ENCODE data around the gene AHI1.
"Not testable (repeated sequence)": the region's sequence is repeated elsewhere in the genome, so short reads cannot be mapped to it uniquely, and the experiment has no call there.

The AHI1 gene

GRCh38 chr6:135506270-135506997 is 8.9 kb upstream of the AHI1 start:
- DNase-seq (ENCODE audit: low read depth, low spot score): no peak

GRCh38 chr6:135505648-135506047 is 8.1 kb upstream of the AHI1 start:
- no peak for DNase-seq (ENCODE audit: low read depth, low spot score)

GRCh38 chr6:135505222-135505621 is 7.7 kb upstream of the AHI1 start:
- no peak for DNase-seq (ENCODE audit: low read depth, low spot score)

- no peak for DNase-seq (ENCODE audit: low read depth, low spot score)
Measured at GRCh38 chr6:135504734-135505133, 7.2 kb upstream of the AHI1 start.

DNA sequence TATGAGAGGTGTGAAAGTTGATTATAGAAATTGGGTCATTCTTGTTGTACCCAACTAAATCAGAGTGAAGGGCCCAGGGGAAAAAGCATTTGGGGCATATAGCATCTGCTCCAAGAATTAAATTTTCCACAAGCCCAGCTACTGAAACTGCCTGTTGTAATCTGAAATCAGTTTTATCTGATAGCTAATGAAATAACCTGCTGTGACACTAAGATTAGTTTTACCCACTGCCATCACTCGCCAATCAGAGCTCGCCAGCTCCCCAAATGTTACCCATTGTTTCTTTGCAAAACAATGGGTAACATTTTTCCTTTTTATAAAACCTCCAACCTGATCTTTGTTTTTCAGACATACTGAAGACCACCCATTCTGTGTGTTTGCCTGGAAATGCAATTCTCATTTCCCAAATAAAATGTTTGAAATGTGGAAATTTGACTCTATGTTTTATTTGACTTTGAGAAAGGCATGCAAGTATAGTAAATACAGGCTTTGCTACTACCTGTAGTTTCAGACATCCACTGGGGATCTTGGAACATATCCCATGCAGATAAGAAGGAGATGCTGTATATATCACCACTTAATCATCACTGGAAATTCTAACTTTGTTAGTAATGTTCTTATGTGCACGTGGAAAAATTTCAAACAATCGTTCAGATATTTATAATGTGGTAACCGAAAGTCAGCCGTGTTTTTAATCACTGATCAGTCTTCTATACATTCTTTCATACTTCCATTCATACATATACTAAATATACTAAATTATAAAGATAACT is 6.3 kb upstream of the AHI1 start:
- DNase-seq (ENCODE audit: low read depth, low spot score): no peak

- DNase-seq (ENCODE audit: low read depth, low spot score): no peak
Measured at GRCh38 chr6:135499441-135500340, 2.2 kb upstream of the AHI1 start.

DNA sequence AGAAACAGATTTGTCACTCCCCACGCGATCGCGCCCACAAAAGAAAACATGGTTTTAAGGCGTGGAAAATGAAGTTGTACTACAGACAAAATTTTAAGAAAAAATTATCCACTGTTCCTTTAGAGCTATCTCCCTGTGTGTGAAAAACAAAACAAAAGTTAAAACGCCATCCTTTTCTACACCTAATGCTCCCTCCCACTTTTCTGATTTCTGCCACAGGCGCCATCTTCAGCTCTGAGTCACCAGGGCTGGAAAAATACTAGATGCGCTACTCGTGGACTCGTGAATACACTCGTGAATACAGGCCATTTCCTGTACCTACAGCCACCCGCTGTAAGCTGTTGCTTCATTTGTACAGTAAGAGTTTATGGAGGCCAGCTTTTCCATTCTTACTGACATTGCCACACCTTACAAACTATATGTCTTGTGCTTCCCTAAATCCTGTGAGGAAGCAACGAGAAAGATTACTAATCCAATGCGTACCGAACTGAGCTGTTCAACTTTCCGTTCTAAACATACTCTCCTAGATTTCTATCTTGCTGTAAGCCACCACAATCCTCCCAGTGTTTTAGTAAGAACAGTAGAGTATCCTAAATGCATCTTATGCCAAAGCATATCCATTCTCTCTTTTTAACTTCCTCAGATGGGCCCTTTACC is 773 bp upstream of the AHI1 start:
- no peak for DNase-seq (ENCODE audit: low read depth, low spot score)

- no peak for DNase-seq (ENCODE audit: low read depth, low spot score)
Measured at GRCh38 chr6:135496800-135497411, 634 bp downstream of the AHI1 start.

- DNase-seq (ENCODE audit: low read depth, low spot score): no peak
Measured at GRCh38 chr6:135493218-135493961, 4.2 kb downstream of the AHI1 start.

DNA sequence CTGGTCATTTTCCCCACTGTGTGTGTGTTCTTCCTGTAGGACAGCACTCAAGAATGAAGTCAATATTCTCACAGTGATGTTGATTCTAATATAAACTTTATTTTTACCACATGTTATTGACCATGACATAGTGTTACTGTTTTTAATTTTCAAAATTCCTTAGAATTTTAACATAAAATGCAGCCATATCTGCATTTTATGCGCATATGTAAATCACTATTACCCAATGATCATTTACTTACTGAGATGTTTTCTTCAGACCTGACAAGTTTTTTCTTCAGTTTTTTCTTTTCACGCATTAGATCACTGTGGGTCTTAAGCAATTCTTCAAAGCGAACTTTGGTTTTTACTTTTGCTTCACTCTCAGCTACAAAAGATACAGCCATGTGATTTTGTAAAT is 7.2 kb downstream of the AHI1 start:
- DNase-seq (ENCODE audit: low read depth, low spot score): no peak

DNA sequence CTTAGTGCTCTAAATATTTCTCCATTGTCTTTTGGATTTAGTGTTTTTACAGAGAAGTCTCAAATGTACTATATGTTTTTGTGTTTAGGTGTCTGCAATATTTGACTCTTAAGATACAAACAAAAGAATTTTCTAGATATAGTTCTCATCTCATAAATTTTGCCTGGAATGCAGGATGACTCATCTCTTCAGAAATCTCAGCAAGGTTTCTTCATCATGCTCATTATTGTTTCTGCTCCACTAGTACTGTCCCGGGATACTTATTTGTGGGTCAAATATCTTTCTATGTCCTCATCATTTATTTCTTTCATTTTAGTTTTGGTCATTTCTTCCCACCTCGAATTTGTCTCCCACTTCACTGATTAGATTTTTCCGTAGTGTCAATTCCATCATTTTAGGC is 9.5 kb downstream of the AHI1 start:
- DNase-seq (ENCODE audit: low read depth, low spot score): no peak

- DNase-seq (ENCODE audit: low read depth, low spot score): not testable (repeated sequence)
Measured at GRCh38 chr6:135483903-135484302, 13.6 kb downstream of the AHI1 start.

DNA sequence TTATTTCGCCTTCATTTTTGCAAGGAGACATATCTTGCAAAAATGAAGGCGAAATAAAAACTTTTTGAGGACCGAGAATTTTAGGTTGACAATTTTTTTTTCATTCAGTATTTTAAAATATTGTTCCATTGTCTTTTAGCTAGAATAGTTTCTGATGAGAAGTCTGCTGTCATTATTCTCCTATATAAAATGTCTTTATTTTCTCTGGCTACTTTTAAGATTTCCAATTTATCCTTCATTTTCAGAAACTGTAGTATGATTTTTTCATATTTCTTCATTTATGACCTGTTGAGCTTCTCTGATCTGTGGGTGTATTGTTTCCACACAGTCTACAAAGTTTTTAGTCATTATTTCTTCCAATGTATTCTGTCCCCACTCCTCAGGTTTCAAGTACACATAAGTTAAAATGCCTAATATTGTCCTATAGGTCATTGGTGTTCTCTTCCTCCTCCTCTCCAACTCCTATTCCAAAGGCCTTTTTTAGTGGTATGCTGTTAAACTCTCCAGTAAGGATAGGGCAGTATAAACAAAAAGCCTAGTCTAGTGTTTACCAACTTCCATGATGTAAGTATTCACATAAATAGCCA is 15.7 kb downstream of the AHI1 start:
- DNase-seq (ENCODE audit: low read depth, low spot score): no peak

DNA sequence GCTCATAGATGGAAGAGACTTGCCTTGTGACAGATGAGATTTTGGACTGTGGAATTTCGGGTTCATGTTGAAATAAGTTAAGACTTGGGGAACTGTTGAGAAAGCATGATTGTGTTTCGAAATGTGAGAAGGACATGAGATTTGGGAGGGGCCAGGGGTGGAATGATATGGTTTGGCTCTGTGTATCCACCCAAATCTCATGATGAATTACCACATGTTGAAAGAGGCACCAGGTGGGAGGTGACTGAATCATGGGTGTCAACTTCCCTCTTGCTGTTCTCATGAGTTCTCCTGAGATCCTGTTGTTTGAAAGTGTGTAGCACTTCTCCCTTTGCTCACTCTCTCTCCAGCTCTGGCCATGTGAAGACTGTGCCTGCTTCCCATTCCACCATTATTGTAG is 17.9 kb downstream of the AHI1 start:
- no peak for DNase-seq (ENCODE audit: low read depth, low spot score)

DNA sequence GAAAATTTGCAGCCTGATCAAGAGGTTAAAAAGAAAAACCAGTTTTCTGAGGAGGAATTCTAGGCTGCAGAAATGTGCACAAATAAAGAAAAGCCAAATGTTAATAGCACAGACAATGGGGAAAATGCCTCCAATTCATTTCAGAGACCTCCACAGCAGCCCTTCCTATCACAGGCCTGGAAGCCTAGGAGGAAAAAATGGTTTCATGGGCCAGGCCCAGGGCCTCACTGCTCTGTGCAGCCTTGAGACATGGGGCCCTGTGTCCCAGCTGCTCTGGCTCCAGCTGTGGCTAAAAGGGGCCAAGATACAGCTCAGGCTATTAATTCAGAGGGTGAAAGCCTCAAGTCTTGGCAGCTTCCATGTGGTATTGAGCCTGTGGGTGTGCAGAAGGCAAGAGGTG is 18.9 kb downstream of the AHI1 start:
- no peak for DNase-seq (ENCODE audit: low read depth, low spot score)

DNA sequence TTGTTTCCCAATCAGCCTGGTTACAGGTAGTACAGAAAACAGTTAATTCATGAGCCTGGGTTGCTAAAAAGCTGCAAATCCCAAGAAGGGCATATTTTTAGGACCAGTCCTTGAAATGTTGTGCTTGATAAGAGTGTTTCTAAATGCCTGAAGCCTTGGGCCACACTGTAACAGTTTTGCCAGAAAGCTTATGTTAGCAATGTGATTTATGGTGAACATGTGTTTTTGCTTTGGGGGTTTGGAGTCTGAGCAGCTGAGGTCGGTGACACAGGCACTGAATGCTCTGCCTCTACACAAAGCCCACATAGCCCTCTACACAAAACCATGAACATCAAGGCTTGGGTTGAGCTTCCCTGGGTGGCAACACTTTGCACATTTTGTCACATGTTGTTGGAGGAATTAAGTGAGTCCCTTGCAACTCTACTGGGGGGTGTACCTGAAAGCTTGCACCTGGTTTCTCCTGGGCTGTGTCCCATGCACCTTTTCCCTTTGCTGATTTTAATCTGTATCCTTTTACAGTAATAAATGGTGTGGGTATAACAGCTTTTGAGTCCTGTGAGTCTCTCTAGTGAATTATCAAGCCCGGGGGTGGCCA is 22.2 kb downstream of the AHI1 start:
- DNase-seq (ENCODE audit: low read depth, low spot score): no peak

DNA sequence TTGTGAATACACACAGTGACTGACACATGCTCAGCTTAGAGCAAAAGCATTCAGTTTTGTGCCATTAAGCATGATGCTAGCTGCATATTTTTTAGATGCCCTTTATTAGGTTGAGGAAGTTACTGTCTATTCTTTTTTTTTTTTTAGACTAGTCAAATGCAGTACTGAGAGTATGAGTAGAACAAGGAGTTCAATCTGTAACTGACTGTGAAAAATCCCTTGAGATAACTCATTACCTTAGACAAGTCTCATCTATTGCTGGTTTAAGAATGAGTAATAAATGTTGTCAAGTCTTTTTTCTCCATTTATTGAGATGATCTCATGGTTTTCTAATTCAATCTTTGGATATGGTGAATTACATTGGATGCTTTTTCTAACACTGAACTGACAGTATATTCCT is 23.2 kb downstream of the AHI1 start:
- DNase-seq (ENCODE audit: low read depth, low spot score): no peak

DNA sequence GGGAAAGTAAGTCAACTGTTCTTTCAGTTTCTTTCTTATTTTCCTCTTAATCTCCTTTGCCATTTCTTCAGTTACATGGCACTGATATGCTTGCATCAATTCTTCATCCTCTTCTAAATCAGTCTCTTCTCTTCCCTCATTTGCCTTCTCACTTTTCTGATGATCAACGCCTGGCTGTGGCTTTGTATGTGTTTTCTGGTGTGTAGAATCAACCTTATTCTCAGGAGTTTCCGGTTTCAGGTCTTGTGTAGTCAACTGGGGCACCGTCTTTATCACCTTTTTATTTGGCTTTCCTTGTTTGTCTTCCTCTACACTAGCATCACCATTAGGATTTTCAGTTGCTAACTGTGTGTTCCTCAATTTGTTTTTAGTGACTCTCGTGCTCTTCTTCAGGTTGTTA is 31.6 kb downstream of the AHI1 start:
- DNase-seq (ENCODE audit: low read depth, low spot score): no peak

GRCh38 chr6:135465307-135465706 is 32.2 kb downstream of the AHI1 start:
- no peak for DNase-seq (ENCODE audit: low read depth, low spot score)

DNA sequence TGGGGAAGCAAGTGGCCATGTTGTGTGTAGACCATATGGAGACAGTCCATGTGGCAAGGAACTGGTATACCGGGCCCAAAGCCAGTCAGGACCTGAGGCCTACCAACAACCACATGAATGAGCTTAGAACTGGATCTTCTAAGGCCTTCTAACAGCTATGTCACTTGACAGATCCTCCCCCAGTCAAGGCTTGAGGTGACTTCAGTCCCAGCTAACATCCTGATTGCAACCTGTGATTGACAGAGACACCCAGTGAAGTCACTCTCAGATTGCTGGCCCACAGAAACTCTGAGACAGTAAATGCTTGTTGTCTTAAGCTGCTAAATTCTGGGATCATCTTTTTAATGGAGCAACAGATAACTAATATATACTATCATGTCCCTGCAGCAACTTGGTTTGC is 32.9 kb downstream of the AHI1 start:
- no peak for DNase-seq (ENCODE audit: low read depth, low spot score)
